ENCODE results near the gene STXBP1. TPM values are rescaled to one million over a fixed set of nuclear protein-coding genes. Genes with fewer than 3 reads are reported as not detected.
A peak's percentile ranks its signal among the peaks of the same experiment; 100 is the strongest.

Gene STXBP1
- total and polyA plus RNA-seq, 3 experiments from 2014 or later, result 8.2 to 15.2 (median 14.5) TPM

GRCh38 chr9:127739614-127740330, 127.7 kb downstream of the STXBP1 start:
- H3K27ac ChIP-seq (ENCODE audit: low read depth, low read length), result no peak overlapping the region
- peaks cover 7% of the 10 kb centered on the region for H3K4me1 ChIP-seq (ENCODE audit: insufficient read depth, low read length)
- no peaks in the 10 kb centered on the region for H3K27me3 ChIP-seq (ENCODE audit: insufficient read depth, low read length, poor library complexity, severe bottlenecking)
- H3K9me3 Mint-ChIP-seq, result no peaks in the 10 kb centered on the region
- peaks cover 6 to 12% (median 10%) of the 10 kb centered on the region in 3 donors for H3K4me1 Mint-ChIP-seq
- no peak for DNase-seq
- ChIA-PET POLR2A (no interaction called here), CTCF (interaction anchor here (0.9 to 1.4 kb wide), 2 partner anchors 29 to 131 kb away, joined by 3 read pairs; no protein-coding TSS in a partner anchor)
- H3K27ac Mint-ChIP-seq, result peak overlapping the region in 1 of 8 donors; percentile 68
- H3K4me3 ChIP-seq (ENCODE audit: low read length), result no peak overlapping the region
- H3K4me3 Mint-ChIP-seq, result no peak overlapping the region
- H3K36me3 ChIP-seq (ENCODE audit: insufficient read depth, low read length), result peaks cover 14% of the 10 kb centered on the region
- H3K9me3 ChIP-seq (ENCODE audit: low read length), result no peaks in the 10 kb centered on the region
- no peaks in the 10 kb centered on the region for H3K27me3 Mint-ChIP-seq
- peaks cover 0 to 68% (median 11%) of the 10 kb centered on the region in 3 donors for H3K36me3 Mint-ChIP-seq

GRCh38 chr9:127741831-127742434, 129.9 kb downstream of the STXBP1 start:
- Mint-ChIP-seq H3K36me3 (peaks cover 0 to 84% (median 12%) of the 10 kb centered on the region in 3 donors), H3K9me3 (no peaks in the 10 kb centered on the region), H3K4me3 (no peak overlapping the region), H3K27me3 (no peaks in the 10 kb centered on the region), H3K4me1 (peaks cover 3 to 7% (median 3%) of the 10 kb centered on the region in 3 donors), H3K27ac (peak overlapping the region in 3 of 8 donors; percentile 75 to 93 (median 89))
- Histone ChIP-seq H3K4me1 (ENCODE audit: insufficient read depth, low read length) (peaks cover 2% of the 10 kb centered on the region), H3K9me3 (ENCODE audit: low read length) (no peaks in the 10 kb centered on the region), H3K27me3 (ENCODE audit: insufficient read depth, low read length, poor library complexity, severe bottlenecking) (no peaks in the 10 kb centered on the region), H3K27ac (ENCODE audit: low read depth, low read length) (no peak overlapping the region), H3K4me3 (ENCODE audit: low read length) (no peak overlapping the region), H3K36me3 (ENCODE audit: insufficient read depth, low read length) (peaks cover 20% of the 10 kb centered on the region)
- CTCF ChIA-PET, result interaction anchor here (4.9 kb wide), 1 partner anchor 43 kb away, joined by 21 read pairs; the partner anchor contains the start of gene CDK9
- no peak for DNase-seq
- POLR2A ChIA-PET, result interaction anchor here (0.7 to 1.3 kb wide), 2 partner anchors 29 to 44 kb away, joined by 5 to 7 read pairs; partner anchors contain the start of gene CDK9

Other genes starting within 250 kb of the STXBP1 start
- 1 to 10 TPM; 6.2 to 7.7 TPM for gene SLC2A8, start 215.1 kb upstream of the STXBP1 start, total RNA-seq
- gene SLC2A8, start 215.1 kb upstream of the STXBP1 start, polyA plus RNA-seq, result 4.5 TPM
- gene ZNF79, start 187.9 kb upstream of the STXBP1 start, total RNA-seq, result 10 to 100 TPM; 19.1 to 19.7 TPM
- gene ZNF79, start 187.9 kb upstream of the STXBP1 start, polyA plus RNA-seq, result 6.8 TPM
- 1,000 to 10,000 TPM; 1,457 to 1,549 TPM for gene RPL12, start 160.9 kb upstream of the STXBP1 start, total RNA-seq
- gene RPL12, start 160.9 kb upstream of the STXBP1 start, polyA plus RNA-seq, result 1,533 TPM
- gene LRSAM1, start 160.8 kb upstream of the STXBP1 start, total RNA-seq, result 10 to 100 TPM; 22.6 to 23.0 TPM
- 9.5 TPM for gene LRSAM1, start 160.8 kb upstream of the STXBP1 start, polyA plus RNA-seq
- not detected for gene CFAP157, start 94.7 kb downstream of the STXBP1 start, total RNA-seq
- 0.33 TPM for gene CFAP157, start 94.7 kb downstream of the STXBP1 start, polyA plus RNA-seq
- 10 to 100 TPM; 34.4 to 35.9 TPM for gene PTRH1, start 103.4 kb downstream of the STXBP1 start, total RNA-seq
- 40.7 TPM for gene PTRH1, start 103.4 kb downstream of the STXBP1 start, polyA plus RNA-seq
- gene TTC16, start 103.8 kb downstream of the STXBP1 start, total RNA-seq, result 1 to 10 TPM; 1.6 to 1.8 TPM
- 7.1 TPM for gene TTC16, start 103.8 kb downstream of the STXBP1 start, polyA plus RNA-seq
- 10 to 100 TPM; 30.7 to 33.7 TPM for gene TOR2A, start 123.0 kb downstream of the STXBP1 start, total RNA-seq
- 37.0 TPM for gene TOR2A, start 123.0 kb downstream of the STXBP1 start, polyA plus RNA-seq
- gene SH2D3C, start 166.4 kb downstream of the STXBP1 start, total RNA-seq, result 10 to 100 TPM; 13.9 to 14.1 TPM
- gene SH2D3C, start 166.4 kb downstream of the STXBP1 start, polyA plus RNA-seq, result 50.7 TPM
- 100 to 1,000 TPM; 108 to 111 TPM for gene CDK9, start 173.8 kb downstream of the STXBP1 start, total RNA-seq
- 72.3 TPM for gene CDK9, start 173.8 kb downstream of the STXBP1 start, polyA plus RNA-seq
- 100 to 1,000 TPM; 110 to 111 TPM for gene FPGS, start 190.6 kb downstream of the STXBP1 start, total RNA-seq
- 68.0 TPM for gene FPGS, start 190.6 kb downstream of the STXBP1 start, polyA plus RNA-seq
- 10 to 100 TPM; 18.9 to 19.3 TPM for gene ENG, start 242.4 kb downstream of the STXBP1 start, total RNA-seq
- gene ENG, start 242.4 kb downstream of the STXBP1 start, polyA plus RNA-seq, result 7.9 TPM

Data from CD8-positive, alpha-beta memory T cell (primary cell).